ENCODE results near the gene CERK.

DNA sequence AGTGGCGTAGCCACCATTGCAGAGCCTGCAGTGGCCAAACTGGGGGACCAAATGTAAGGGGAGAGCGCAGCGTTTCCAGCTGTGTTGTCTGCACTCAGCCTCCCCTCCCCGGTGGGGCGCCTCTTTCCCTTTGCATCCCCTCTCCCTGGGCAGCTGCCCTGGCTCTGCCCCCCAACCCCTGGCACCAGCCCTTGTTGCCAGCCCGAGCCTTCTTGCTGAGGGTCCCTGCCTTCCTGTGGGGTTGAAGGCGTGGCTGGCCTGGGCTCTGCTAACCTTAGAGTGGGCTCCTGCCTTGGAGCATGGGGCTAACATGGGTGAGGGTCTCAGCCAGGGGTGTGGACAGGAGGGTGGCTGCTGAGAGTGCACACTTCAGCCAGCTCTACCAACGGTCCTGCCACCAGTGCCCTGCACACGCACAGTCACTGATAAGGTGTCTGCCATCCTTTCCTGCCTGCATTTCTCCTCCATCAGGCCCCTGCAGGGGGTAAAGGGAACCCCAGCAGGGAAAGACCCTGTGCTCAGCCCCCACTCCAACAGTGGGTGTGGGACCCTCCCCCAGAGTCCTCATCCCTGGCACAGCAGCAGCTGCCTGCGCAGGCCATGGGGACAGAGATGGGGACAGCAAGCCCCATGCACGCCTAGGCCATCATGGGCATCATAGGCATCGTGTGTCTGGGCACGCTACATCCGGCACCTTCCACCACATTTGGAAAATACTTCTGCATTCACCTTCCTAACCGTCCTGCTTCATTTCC, 43.5 kb downstream of the CERK start:
- TF ChIP-seq TAF1 (IDR thresholded peaks at IDR 0.05; ENCODE audit: control insufficient read depth, extremely low read depth, insufficient read depth, low read length, severe bottlenecking) = no peak
- no peak for TF ChIP-seq RFX7 (CRISPR knock-in tag; IDR thresholded peaks at IDR 0.05)
- no peak for TF ChIP-seq MAX (CRISPR knock-in tag; IDR thresholded peaks at IDR 0.05)
- no peak for TF ChIP-seq CTCF (IDR thresholded peaks at IDR 0.05 in 2 of 3, conservative IDR thresholded peaks at IDR 0.05 in 1 of 3; ENCODE audit: insufficient read depth in 2 of 3, low read depth in 1 of 3, low read length in 3 of 3)
- TF ChIP-seq ARHGAP35 (IDR thresholded peaks at IDR 0.05; ENCODE audit: partially characterized antibody) = no peak
- TF ChIP-seq CHD1 (IDR thresholded peaks at IDR 0.05; ENCODE audit: low read length) = no peak
- TF ChIP-seq HMGXB4 (CRISPR knock-in tag; IDR thresholded peaks at IDR 0.05) = no peak
